Kidney tubule cell (primary cell): Measurements from ENCODE around the gene MAMDC4.
A peak's percentile ranks its signal among the peaks of the same experiment; 100 is the strongest.

ENCODE experiments used
- DNase-seq: peaks from one replicate; pipeline ENCODE4 v3.0.0-alpha.2; 2018; ENCODE audit warnings: low spot score

The MAMDC4 gene

GRCh38 chr9:136890661-136891060 is 38.5 kb downstream of the MAMDC4 start:
- DNase-seq: no peak

GRCh38 chr9:136896027-136896426 is 43.9 kb downstream of the MAMDC4 start:
- DNase-seq: no peak

- no peak for DNase-seq
Measured at GRCh38 chr9:136898483-136899100, 46.4 kb downstream of the MAMDC4 start.

- no peak for DNase-seq
Measured at GRCh38 chr9:136899196-136899595, 47.0 kb downstream of the MAMDC4 start.

GRCh38 chr9:136900556-136900955 is 48.4 kb downstream of the MAMDC4 start:
- DNase-seq: no peak

GRCh38 chr9:136900988-136901515 is 48.9 kb downstream of the MAMDC4 start:
- peak; percentile 81 for DNase-seq

- peak; percentile 97 for DNase-seq
Measured at GRCh38 chr9:136901516-136902258, 49.5 kb downstream of the MAMDC4 start.

GRCh38 chr9:136902259-136902821 is 50.2 kb downstream of the MAMDC4 start:
- DNase-seq: peak; percentile 95

- no peak for DNase-seq
Measured at GRCh38 chr9:136903041-136903554, 51.0 kb downstream of the MAMDC4 start.

GRCh38 chr9:136906266-136906665 is 54.1 kb downstream of the MAMDC4 start:
- no peak for DNase-seq

GRCh38 chr9:136907011-136907914 is 55.1 kb downstream of the MAMDC4 start:
- no peak for DNase-seq
